Neuronal stem cell (in vitro differentiated cells): Measurements from ENCODE around the gene GLI3.

ENCODE experiments used
- DNase-seq: peaks from one replicate; pipeline ENCODE4 v3.0.0-alpha.2; 2013; ENCODE audit warnings: low spot score
- H2AFZ ChIP-seq: one replicate; pipeline ENCODE4 v1.6.1; 2013; ENCODE audit warnings: mild to moderate bottlenecking, low read length, inconsistent platforms
- H2AK5ac ChIP-seq: 2 replicates; pipeline ENCODE4 v1.6.1; 2013; ENCODE audit warnings: low read depth, mild to moderate bottlenecking, inconsistent platforms, low read length, moderate library complexity, mixed read lengths
- H2BK120ac ChIP-seq: 2 replicates; pipeline ENCODE4 v1.6.1; 2013; ENCODE audit warnings: low read depth, mild to moderate bottlenecking, inconsistent platforms, low read length, moderate library complexity, mixed read lengths
- H2BK12ac ChIP-seq: one replicate; pipeline ENCODE4 v1.6.1; 2013; ENCODE audit warnings: low read length, inconsistent platforms
- H2BK15ac ChIP-seq: 2 replicates; pipeline ENCODE4 v1.6.1; 2013; ENCODE audit warnings: mild to moderate bottlenecking, low read length, inconsistent platforms, mixed read lengths
- H2BK5ac ChIP-seq: one replicate; pipeline ENCODE4 v1.6.1; 2013; ENCODE audit warnings: inconsistent platforms, mild to moderate bottlenecking, low read length, moderate library complexity
- H3K14ac ChIP-seq: one replicate; pipeline ENCODE4 v1.6.1; 2013; ENCODE audit warnings: low read length, inconsistent platforms
- H3K18ac ChIP-seq: 2 replicates; pipeline ENCODE4 v1.6.1; 2013; ENCODE audit warnings: low read length, inconsistent platforms
- H3K23ac ChIP-seq: 2 replicates; pipeline ENCODE4 v1.6.1; 2013; ENCODE audit warnings: low read depth, mild to moderate bottlenecking, mixed read lengths, low read length, inconsistent platforms; ENCODE audit not compliant: poor library complexity
- H3K27ac ChIP-seq: replicated peaks from 3 replicates; pipeline ENCODE4 v1.5.1; 2013; ENCODE audit warnings: low read length, inconsistent platforms
- H3K27me3 ChIP-seq, 3 experiments: 2 replicates each; pipeline ENCODE4 v1.6.1; 2013; ENCODE audit warnings: low read length in 3 of 3, mild to moderate bottlenecking in 2 of 3, inconsistent platforms in 1 of 3, low read depth in 1 of 3, mixed read lengths in 1 of 3, moderate library complexity in 1 of 3; ENCODE audit not compliant: control insufficient read depth in 3 of 3, insufficient read depth in 3 of 3
- H3K36me3 ChIP-seq, 2 donors: replicated peaks in 1 of 2; 2 replicates each; pipeline ENCODE4 v1.6.1; 2013; ENCODE audit warnings: low read length in 2 of 2; ENCODE audit not compliant: control insufficient read depth in 2 of 2, insufficient read depth in 2 of 2
- H3K4ac ChIP-seq: 2 replicates; pipeline ENCODE4 v1.6.1; 2013; ENCODE audit warnings: inconsistent platforms, mild to moderate bottlenecking, low read length, moderate library complexity
- H3K4me1 ChIP-seq, 2 donors: 1 replicate in 1 of 2; 2 replicates in 1 of 2; pipeline ENCODE4 v1.6.1; 2013; ENCODE audit warnings: low read length in 2 of 2, low read depth in 1 of 2; ENCODE audit not compliant: control insufficient read depth in 2 of 2, insufficient read depth in 1 of 2
- H3K4me2 ChIP-seq: one replicate; pipeline ENCODE4 v1.6.1; 2013; ENCODE audit warnings: mild to moderate bottlenecking, low read length, inconsistent platforms; ENCODE audit not compliant: insufficient read depth, poor library complexity, severe bottlenecking
- H3K4me3 ChIP-seq, 2 donors: 2 replicates each; pipeline ENCODE4 v1.5.1; 2013; ENCODE audit warnings: low read length in 2 of 2, mild to moderate bottlenecking in 2 of 2, inconsistent platforms in 1 of 2, moderate library complexity in 1 of 2
- H3K79me1 ChIP-seq: one replicate; pipeline ENCODE4 v1.6.1; 2013; ENCODE audit warnings: low read depth, mild to moderate bottlenecking, inconsistent platforms, low read length, moderate library complexity
- H3K9ac ChIP-seq: one replicate; pipeline ENCODE4 v1.6.1; 2013; ENCODE audit warnings: mild to moderate bottlenecking, low read depth, low read length, inconsistent platforms; ENCODE audit not compliant: poor library complexity
- H3K9me3 ChIP-seq, 2 donors: replicated peaks in 1 of 2; 2 replicates each; pipeline versions ENCODE3 to v1.6.1; 2013; ENCODE audit warnings: low read length in 2 of 2, mild to moderate bottlenecking in 2 of 2, inconsistent platforms in 1 of 2, low read depth in 1 of 2, mixed read lengths in 1 of 2, moderate library complexity in 1 of 2; ENCODE audit not compliant: control insufficient read depth in 2 of 2, insufficient read depth in 1 of 2
- H4K8ac ChIP-seq: one replicate; pipeline ENCODE4 v1.6.1; 2013; ENCODE audit warnings: low read depth, mild to moderate bottlenecking, inconsistent platforms, low read length, moderate library complexity
- H4K91ac ChIP-seq: one replicate; pipeline ENCODE4 v1.6.1; 2013; ENCODE audit warnings: low read length, low read depth, mild to moderate bottlenecking, inconsistent platforms; ENCODE audit not compliant: poor library complexity
- WGBS, 2 donors: extraction: QIAGEN DNeasy Blood & Tissue Kit; methylation state at CpG; one replicate each; pipeline ENCODE4 v1.1.7; 2013; ENCODE audit warnings: missing lambda C conversion rate in 2 of 2, mixed read lengths in 1 of 2; ENCODE audit not compliant: insufficient read length in 2 of 2, insufficient replicate concordance in 1 of 2; ENCODE audit errors: extremely low coverage in 2 of 2; 5-methylcytosine and 5-hydroxymethylcytosine counted together

Gene GLI3

DNA sequence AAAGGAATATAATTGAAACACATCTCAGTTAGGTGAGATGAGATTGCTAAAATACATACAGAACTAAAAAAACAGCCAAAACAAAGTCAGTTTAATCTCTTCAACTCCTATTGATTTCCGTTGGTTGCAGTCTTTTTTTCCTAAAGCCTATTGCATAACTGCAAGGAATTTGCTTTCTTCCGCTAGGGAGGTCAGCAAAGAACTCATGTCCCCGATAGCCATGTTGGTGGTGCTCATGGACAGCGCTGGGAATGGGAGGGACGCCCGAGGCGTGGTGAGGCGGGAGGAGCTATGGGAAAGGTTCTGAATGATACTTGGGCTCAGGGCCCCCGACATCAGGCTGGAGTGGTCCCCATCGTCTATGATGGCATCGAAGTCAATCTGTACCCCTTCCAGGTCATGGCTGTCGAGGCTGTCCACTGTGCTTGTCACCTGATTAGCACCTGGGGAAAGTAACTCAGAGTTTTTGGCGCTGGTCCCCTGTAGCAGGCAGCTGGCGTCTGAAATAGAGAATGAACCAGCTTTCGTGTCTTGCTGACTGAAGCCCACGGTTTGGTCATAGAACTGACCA lies 272.7 kb downstream of the GLI3 start:
- peaks cover 5% of the 10 kb centered on the region for H3K79me1 ChIP-seq
- H2BK5ac ChIP-seq: peak overlapping the region; percentile 1
- no peak overlapping the region for H3K9ac ChIP-seq
- no peak overlapping the region for H3K18ac ChIP-seq
- WGBS, 2 donors: no CpG with 5 or more reads among the region's 16 CpGs
- H2AFZ ChIP-seq: no peak overlapping the region
- H2BK120ac ChIP-seq: no peak overlapping the region
- no peak overlapping the region for H3K4me2 ChIP-seq
- H3K23ac ChIP-seq: no peak overlapping the region
- no peaks in the 10 kb centered on the region for H3K9me3 ChIP-seq
- H3K36me3 ChIP-seq: peaks cover 46 to 96% of the 10 kb centered on the region in 2 donors
- no peak overlapping the region for H4K91ac ChIP-seq
- no peak overlapping the region for H3K14ac ChIP-seq
- H3K4ac ChIP-seq: no peak overlapping the region
- H4K8ac ChIP-seq: no peak overlapping the region
- H2BK12ac ChIP-seq: no peak overlapping the region
- no peak for DNase-seq
- H3K27me3 ChIP-seq: no peaks in the 10 kb centered on the region
- H3K4me1 ChIP-seq: no peaks in the 10 kb centered on the region
- H3K27ac ChIP-seq: no peak overlapping the region
- H3K4me3 ChIP-seq: no peak overlapping the region
- H2AK5ac ChIP-seq: no peak overlapping the region
- no peak overlapping the region for H2BK15ac ChIP-seq

DNA sequence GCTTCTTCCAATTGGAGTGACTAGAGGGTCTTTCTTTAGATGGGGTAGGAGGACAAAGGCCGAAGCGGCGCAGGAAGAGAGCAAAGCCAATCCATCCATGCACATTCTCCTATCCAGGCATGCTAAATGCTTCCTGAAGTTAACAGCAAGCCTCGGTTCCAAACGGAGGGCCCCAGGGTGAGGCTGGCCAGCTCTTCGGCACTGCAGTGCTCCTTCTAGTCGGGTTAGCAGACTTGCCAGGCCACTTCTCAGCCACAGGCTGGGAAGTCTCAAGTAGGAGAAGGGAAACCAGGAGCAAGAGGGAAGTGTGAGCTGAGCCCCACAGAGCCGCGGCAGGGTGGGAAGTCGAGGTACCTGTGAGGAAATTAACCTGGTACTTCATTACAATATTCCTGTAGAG lies 280.3 kb downstream of the GLI3 start:
- no peak for DNase-seq
- Histone ChIP-seq H3K4ac (no peak overlapping the region), H3K9ac (no peak overlapping the region), H4K91ac (no peak overlapping the region), H3K36me3 (peaks cover 0 to 21% of the 10 kb centered on the region in 2 donors), H4K8ac (no peak overlapping the region), H3K4me2 (no peak overlapping the region), H3K27me3 (no peaks in the 10 kb centered on the region), H3K23ac (no peak overlapping the region), H2BK15ac (no peak overlapping the region), H2BK5ac (no peak overlapping the region), H3K27ac (no peak overlapping the region), H3K18ac (no peak overlapping the region), H3K14ac (no peak overlapping the region), H2BK12ac (no peak overlapping the region), H3K79me1 (no peaks in the 10 kb centered on the region), H2BK120ac (no peak overlapping the region), H3K4me3 (no peak overlapping the region), H3K9me3 (no peaks in the 10 kb centered on the region), H3K4me1 (peaks cover 5 to 7% of the 10 kb centered on the region in 2 donors), H2AFZ (no peak overlapping the region), H2AK5ac (no peak overlapping the region)
- no CpG with 5 or more reads among the region's 10 CpGs for WGBS, 2 donors

- Histone ChIP-seq H3K79me1 (no peaks in the 10 kb centered on the region), H2BK15ac (no peak overlapping the region), H3K9ac (no peak overlapping the region), H3K23ac (no peak overlapping the region), H3K4me1 (peaks cover 5 to 7% of the 10 kb centered on the region in 2 donors), H3K36me3 (peaks cover 0 to 14% of the 10 kb centered on the region in 2 donors), H4K91ac (no peak overlapping the region), H3K14ac (no peak overlapping the region), H2BK12ac (no peak overlapping the region), H3K4me2 (no peak overlapping the region), H3K18ac (peak overlapping the region; percentile 22), H3K4me3 (no peak overlapping the region), H3K4ac (no peak overlapping the region), H4K8ac (no peak overlapping the region), H2BK120ac (no peak overlapping the region), H2AK5ac (no peak overlapping the region), H3K27ac (peak overlapping the region; percentile 49), H2AFZ (peak overlapping the region; percentile 78), H3K27me3 (no peaks in the 10 kb centered on the region), H2BK5ac (no peak overlapping the region), H3K9me3 (no peaks in the 10 kb centered on the region)
- DNase-seq: peak; percentile 59
- WGBS, 2 donors: no CpG with 5 or more reads among the region's 16 CpGs
These were observed 280.9 kb downstream of the GLI3 start for GRCh38 chr7:41955893-41956675.

DNA sequence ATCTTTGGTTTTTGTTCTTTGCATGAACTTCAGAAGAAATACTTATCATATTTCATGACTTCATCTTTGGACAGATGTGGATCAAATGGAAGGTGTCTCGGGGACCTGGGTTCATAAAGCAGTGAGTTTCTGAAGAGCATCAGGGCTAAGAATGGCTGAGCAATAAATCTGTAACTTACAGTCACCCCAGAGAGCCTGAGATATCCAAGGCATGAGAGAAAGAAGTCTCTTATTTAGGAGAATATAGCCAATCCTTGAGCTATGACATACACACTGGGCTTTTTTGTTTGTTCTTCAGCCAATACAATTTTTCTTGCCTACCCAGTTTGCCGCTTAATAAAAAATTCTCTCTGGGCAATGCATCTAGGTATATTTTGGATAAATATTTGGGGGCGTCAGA lies 281.6 kb downstream of the GLI3 start:
- Histone ChIP-seq H3K27ac (no peak overlapping the region), H4K91ac (no peak overlapping the region), H3K4ac (no peak overlapping the region), H3K9ac (no peak overlapping the region), H3K23ac (no peak overlapping the region), H3K9me3 (no peaks in the 10 kb centered on the region), H2AK5ac (no peak overlapping the region), H4K8ac (no peak overlapping the region), H2BK12ac (no peak overlapping the region), H2BK15ac (no peak overlapping the region), H3K36me3 (peaks cover 0 to 8% of the 10 kb centered on the region in 2 donors), H3K4me1 (peaks cover 5 to 9% of the 10 kb centered on the region in 2 donors), H2BK5ac (no peak overlapping the region), H3K4me3 (no peak overlapping the region), H3K4me2 (no peak overlapping the region), H2AFZ (no peak overlapping the region), H3K27me3 (no peaks in the 10 kb centered on the region), H3K79me1 (no peaks in the 10 kb centered on the region), H2BK120ac (no peak overlapping the region), H3K18ac (no peak overlapping the region), H3K14ac (no peak overlapping the region)
- WGBS, 2 donors: no CpG with 5 or more reads among the region's 3 CpGs
- no peak for DNase-seq
